Prostate gland (tissue), 2 donors: ENCODE measurements around the gene PRKG1.

Experiments
- POLR2A ChIP-seq: fragments of 450-650 bp; IDR thresholded peaks from one replicate; pipeline ENCODE4 v1.6.1; 2016; ENCODE audit warnings: antibody characterized with exemption, mild to moderate bottlenecking
- POLR2AphosphoS5 ChIP-seq: sonication (generic); formaldehyde crosslinking; IDR thresholded peaks from one replicate; pipeline ENCODE4 v1.6.1; 2017; ENCODE audit warnings: antibody characterized with exemption
- TF ChIP-seq, protein P1 (sequence below), 4 experiments: fragments of 200-600 bp in 2 of 4; fragments of 450-650 bp in 2 of 4; sonication (generic) in 2 of 4; IDR thresholded peaks; 1 replicate in 3 of 4; 2 replicates in 1 of 4; pipeline ENCODE4 v1.5.1; 2016 to 2019; ENCODE audit warnings: antibody characterized with exemption in 4 of 4, mild to moderate bottlenecking in 2 of 4, moderate library complexity in 2 of 4

DNA sequence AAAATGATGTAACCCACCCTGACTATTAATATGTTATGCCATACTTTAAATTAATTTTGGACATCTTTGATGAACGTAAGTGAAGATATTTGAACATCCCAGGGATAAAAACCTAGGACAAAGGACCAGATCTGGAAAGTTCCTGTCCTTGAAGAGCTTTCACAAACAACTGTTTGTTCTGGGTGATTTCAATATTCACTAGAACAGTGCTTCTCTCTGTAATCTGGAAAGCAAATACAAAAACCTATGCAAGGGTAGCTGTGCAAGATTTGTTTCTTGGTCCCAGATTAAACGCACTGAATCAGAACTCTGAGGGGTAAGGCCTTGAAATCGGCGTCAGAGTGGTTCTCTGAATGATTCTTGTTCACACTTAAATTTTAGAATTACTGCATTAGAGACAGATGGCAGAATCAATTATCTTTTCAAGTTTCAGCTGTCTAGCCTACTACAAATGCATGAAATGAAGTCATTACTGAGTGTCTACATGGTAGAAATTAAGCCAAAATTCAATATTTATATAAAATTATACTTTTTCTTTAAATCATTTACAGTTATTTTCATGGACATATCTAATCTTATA lies 694.7 kb downstream of the PRKG1 start:
- no peak for TF ChIP-seq POLR2A
- TF ChIP-seq, protein P1, sequence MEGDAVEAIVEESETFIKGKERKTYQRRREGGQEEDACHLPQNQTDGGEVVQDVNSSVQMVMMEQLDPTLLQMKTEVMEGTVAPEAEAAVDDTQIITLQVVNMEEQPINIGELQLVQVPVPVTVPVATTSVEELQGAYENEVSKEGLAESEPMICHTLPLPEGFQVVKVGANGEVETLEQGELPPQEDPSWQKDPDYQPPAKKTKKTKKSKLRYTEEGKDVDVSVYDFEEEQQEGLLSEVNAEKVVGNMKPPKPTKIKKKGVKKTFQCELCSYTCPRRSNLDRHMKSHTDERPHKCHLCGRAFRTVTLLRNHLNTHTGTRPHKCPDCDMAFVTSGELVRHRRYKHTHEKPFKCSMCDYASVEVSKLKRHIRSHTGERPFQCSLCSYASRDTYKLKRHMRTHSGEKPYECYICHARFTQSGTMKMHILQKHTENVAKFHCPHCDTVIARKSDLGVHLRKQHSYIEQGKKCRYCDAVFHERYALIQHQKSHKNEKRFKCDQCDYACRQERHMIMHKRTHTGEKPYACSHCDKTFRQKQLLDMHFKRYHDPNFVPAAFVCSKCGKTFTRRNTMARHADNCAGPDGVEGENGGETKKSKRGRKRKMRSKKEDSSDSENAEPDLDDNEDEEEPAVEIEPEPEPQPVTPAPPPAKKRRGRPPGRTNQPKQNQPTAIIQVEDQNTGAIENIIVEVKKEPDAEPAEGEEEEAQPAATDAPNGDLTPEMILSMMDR (IDR thresholded peaks at IDR 0.05): no peak
- TF ChIP-seq POLR2AphosphoS5: no peak
